GM10847 (cell line): ENCODE results near the gene SORCS2.

ENCODE experiments used
- POLR2A ChIP-seq: IDR thresholded peaks from 2 replicates; pipeline ENCODE4 v1.6.1; 2011; ENCODE audit not compliant: insufficient read length; ENCODE audit errors: extremely low read depth

Gene SORCS2

GRCh38 chr4:7650606-7651385 lies 458.5 kb downstream of the SORCS2 start:
- no peak for TF ChIP-seq POLR2A

GRCh38 chr4:7651461-7651921 lies 459.2 kb downstream of the SORCS2 start:
- no peak for TF ChIP-seq POLR2A

GRCh38 chr4:7652006-7652405 lies 459.7 kb downstream of the SORCS2 start:
- TF ChIP-seq POLR2A: no peak

- TF ChIP-seq POLR2A: no peak
These were observed 460.1 kb downstream of the SORCS2 start for GRCh38 chr4:7652451-7652881.

- no peak for TF ChIP-seq POLR2A
These were observed 460.6 kb downstream of the SORCS2 start for GRCh38 chr4:7652906-7653305.

- no peak for TF ChIP-seq POLR2A
These were observed 461.4 kb downstream of the SORCS2 start for GRCh38 chr4:7653510-7654369.

- TF ChIP-seq POLR2A: no peak
These were observed 462.5 kb downstream of the SORCS2 start for GRCh38 chr4:7654550-7655445.

GRCh38 chr4:7655511-7656243 lies 463.3 kb downstream of the SORCS2 start:
- TF ChIP-seq POLR2A: no peak

GRCh38 chr4:7656244-7656800 lies 464.0 kb downstream of the SORCS2 start:
- no peak for TF ChIP-seq POLR2A

GRCh38 chr4:7657545-7658297 lies 465.4 kb downstream of the SORCS2 start:
- no peak for TF ChIP-seq POLR2A

GRCh38 chr4:7658341-7659204 lies 466.2 kb downstream of the SORCS2 start:
- no peak for TF ChIP-seq POLR2A

GRCh38 chr4:7659429-7660175 lies 467.3 kb downstream of the SORCS2 start:
- no peak for TF ChIP-seq POLR2A
